ENCODE measurements around the gene DNAH17.

- TF ChIP-seq, protein P1, sequence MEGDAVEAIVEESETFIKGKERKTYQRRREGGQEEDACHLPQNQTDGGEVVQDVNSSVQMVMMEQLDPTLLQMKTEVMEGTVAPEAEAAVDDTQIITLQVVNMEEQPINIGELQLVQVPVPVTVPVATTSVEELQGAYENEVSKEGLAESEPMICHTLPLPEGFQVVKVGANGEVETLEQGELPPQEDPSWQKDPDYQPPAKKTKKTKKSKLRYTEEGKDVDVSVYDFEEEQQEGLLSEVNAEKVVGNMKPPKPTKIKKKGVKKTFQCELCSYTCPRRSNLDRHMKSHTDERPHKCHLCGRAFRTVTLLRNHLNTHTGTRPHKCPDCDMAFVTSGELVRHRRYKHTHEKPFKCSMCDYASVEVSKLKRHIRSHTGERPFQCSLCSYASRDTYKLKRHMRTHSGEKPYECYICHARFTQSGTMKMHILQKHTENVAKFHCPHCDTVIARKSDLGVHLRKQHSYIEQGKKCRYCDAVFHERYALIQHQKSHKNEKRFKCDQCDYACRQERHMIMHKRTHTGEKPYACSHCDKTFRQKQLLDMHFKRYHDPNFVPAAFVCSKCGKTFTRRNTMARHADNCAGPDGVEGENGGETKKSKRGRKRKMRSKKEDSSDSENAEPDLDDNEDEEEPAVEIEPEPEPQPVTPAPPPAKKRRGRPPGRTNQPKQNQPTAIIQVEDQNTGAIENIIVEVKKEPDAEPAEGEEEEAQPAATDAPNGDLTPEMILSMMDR (IDR thresholded peaks at IDR 0.05), result no peak
- TF ChIP-seq POLR2A (IDR thresholded peaks at IDR 0.05), result no peak
Measured at GRCh38 chr17:78422267-78422605, 155.0 kb downstream of the DNAH17 start.

Data from lower leg skin (tissue), 3 donors.